Heart right ventricle (tissue), 16 donors: ENCODE results near the gene CHD1L. TPM values are rescaled to one million over a fixed set of nuclear protein-coding genes. Genes with fewer than 3 reads are reported as not detected.

Experiments used
- ATAC-seq, 8 donors: fragments of 200-7000 bp; cut with Tn5 transposase; one replicate each; pipeline ENCODE4 v1.9.1; 2020; ENCODE audit warnings: mild to moderate bottlenecking in 8 of 8, moderate library complexity in 8 of 8, moderate number of reproducible peaks in 1 of 8
- DNase-seq, 2 donors: peaks; one replicate each; pipeline ENCODE4 v3.0.0-alpha.2; 2020
- H3K27ac ChIP-seq, 10 donors: fragments of 200-600 bp; sonication (generic) in 2 of 10; one replicate each; pipeline versions ENCODE4 v1.5.0 to v1.8.0; 2020 to 2022; ENCODE audit warnings: mild to moderate bottlenecking in 3 of 10
- H3K27me3 ChIP-seq, 7 donors: fragments of 200-600 bp; one replicate each; pipeline ENCODE4 v1.8.0; 2021 to 2022; ENCODE audit warnings: mild to moderate bottlenecking in 2 of 7
- H3K36me3 ChIP-seq, 9 donors: fragments of 200-600 bp; sonication (generic) in 1 of 9; one replicate each; pipeline versions ENCODE4 v1.5.0 to v1.8.0; 2020 to 2022; ENCODE audit warnings: mild to moderate bottlenecking in 2 of 9
- H3K4me1 ChIP-seq, 9 donors: fragments of 200-600 bp; sonication (generic) in 1 of 9; one replicate each; pipeline versions ENCODE4 v1.5.0 to v1.8.0; 2020 to 2022; ENCODE audit warnings: mild to moderate bottlenecking in 4 of 9
- H3K4me3 ChIP-seq, 10 donors: fragments of 200-600 bp; sonication (generic) in 2 of 10; one replicate each; pipeline versions ENCODE4 v1.5.0 to v1.8.0; 2020 to 2022; ENCODE audit warnings: mild to moderate bottlenecking in 7 of 10, moderate library complexity in 2 of 10
- H3K9me3 ChIP-seq, 11 donors: fragments of 200-600 bp in 10 of 11; sonication (generic) in 2 of 11; one replicate each; pipeline versions ENCODE4 v1.5.0 to v1.8.0; 2013 to 2022; ENCODE audit warnings: mild to moderate bottlenecking in 2 of 11, control low read depth in 1 of 11, moderate library complexity in 1 of 11
- CTCF ChIP-seq, 9 donors: fragments of 200-600 bp; sonication (generic) in 2 of 9; IDR thresholded peaks; one replicate each; pipeline versions ENCODE4 v1.5.0 to v1.8.0; 2021 to 2022; ENCODE audit warnings: antibody characterized with exemption in 9 of 9, mild to moderate bottlenecking in 5 of 9, moderate library complexity in 1 of 9
- WGBS, 2 donors: extraction: QIAGEN DNeasy Blood & Tissue Kit; methylation state at CpG; one replicate each; pipeline ENCODE4 v1.1.7; 2013; ENCODE audit warnings: inconsistent platforms in 1 of 2; 5-methylcytosine and 5-hydroxymethylcytosine counted together
- intact Hi-C, 10 donors: fragments of 100-400 bp; cut with DNase I; formaldehyde crosslinking; loops; one replicate each; pipeline versions ENCODE4 v1.11.1 to v1.14.2; 2022
- polyA plus RNA-seq, 2 donors: library from polyadenylated mRNA; stranded (reverse); fragments of 200-250 nt; gene quantifications; one replicate each; pipeline ENCODE4 v1.2.3, GENCODE V29; 2013
- total RNA-seq, 10 donors: library from RNA; stranded (reverse); fragmentation: NEBNext Ultra II Directional in 3 of 10; extraction: Animal tissue kit (Norgen Biotek cat#: 25700) in 3 of 10; gene quantifications; one replicate each; pipeline versions ENCODE4 v1.2.1 to v1.2.4, GENCODE V29; 2021 to 2023
- donor health status: Arrhythmogenic right ventricular cardiomyopathy.
- donor health status: ischemic (EF 13 %, LVEDD 7.1; RV severe dilation, severe dysfunction).
- donor health status: healthy with polysubstance abuse.
- donor health status: DM: no; HTN: yes; CAD: no.
- donor health status: DM: no; HTN: no; CAD: no.
- donor health status: ischemic (EF 25% LVEDD 6.9; RV normal size, moderate dysfunction).
- donor health status: ischemic (EF 25% LVEDD 5.7; RV mildly dilated, moderate dysfunction).
- donor health status: healthy.
- donor health status: DM: yes; HTN: yes; CAD: no.
- donor health status: Ischemic cardiomyopathy.
- donor health status: ischemic (EF 35%, LVEDD 5.7; RV mildly dilated, moderate dysfunction).
- donor health status: nonischemic (EF 11% LVEDD 7.7; RV severe dilation, severe dysfunction).
- donor health status: DM: yes; HTN: yes; CAD: no.
- donor health status: PGD.
- donor health status: ischemic (EF 29% LVEDD 5.4; RV normal size, mild dysfunction).
- donor health status: nonischemic (EF 23%, LVEDD 6.1; RV moderate dilation, normal function).

Gene CHD1L
- total and polyA plus RNA-seq, 12 donors = 6.0 to 12.9 (median 7.9) TPM

- peaks cover 0 to 17% (median 0%) of the 10 kb centered on the region in 9 donors for H3K36me3 ChIP-seq
- ATAC-seq (no peak), DNase-seq (no peak)
- no peak for TF ChIP-seq CTCF (IDR thresholded peaks at IDR 0.05)
- no peak overlapping the region for H3K4me3 ChIP-seq
- H3K4me1 ChIP-seq = peaks cover 0 to 5% (median 0%) of the 10 kb centered on the region in 9 donors
- 68 to 72% methylated on average over 2 of the region's 2 CpGs for WGBS, 2 donors
- no peaks in the 10 kb centered on the region for H3K27me3 ChIP-seq
- H3K9me3 ChIP-seq = no peaks in the 10 kb centered on the region
- H3K27ac ChIP-seq = no peak overlapping the region
- intact Hi-C loops = no loop called here
These were observed 39.9 kb upstream of the CHD1L start for GRCh38 chr1:147202576-147202975.

GRCh38 chr1:147204080-147204479 is 38.4 kb upstream of the CHD1L start:
- ATAC-seq (no peak), DNase-seq (no peak)
- Histone ChIP-seq H3K27ac (no peak overlapping the region), H3K36me3 (peaks cover 0 to 27% (median 4%) of the 10 kb centered on the region in 9 donors), H3K4me1 (peaks cover 0 to 5% (median 0%) of the 10 kb centered on the region in 9 donors), H3K4me3 (no peak overlapping the region), H3K27me3 (no peaks in the 10 kb centered on the region), H3K9me3 (no peaks in the 10 kb centered on the region)
- TF ChIP-seq CTCF (IDR thresholded peaks at IDR 0.05) = no peak
- 87 to 93% methylated on average over 3 of the region's 3 CpGs for WGBS, 2 donors
- intact Hi-C loops = no loop called here

GRCh38 chr1:147207192-147207591 is 35.3 kb upstream of the CHD1L start:
- H3K4me1 ChIP-seq = peaks cover 0 to 5% (median 0%) of the 10 kb centered on the region in 9 donors
- peaks cover 0 to 34% (median 4%) of the 10 kb centered on the region in 9 donors for H3K36me3 ChIP-seq
- no peak overlapping the region for H3K27ac ChIP-seq
- TF ChIP-seq CTCF (IDR thresholded peaks at IDR 0.05) = no peak
- no peak for ATAC-seq
- no peaks in the 10 kb centered on the region for H3K9me3 ChIP-seq
- intact Hi-C loops = no loop called here
- no peak for DNase-seq
- H3K4me3 ChIP-seq = no peak overlapping the region
- WGBS, 2 donors = 81 to 91% methylated on average over 1 of the region's 1 CpG
- no peaks in the 10 kb centered on the region for H3K27me3 ChIP-seq

GRCh38 chr1:147208619-147209018 is 33.9 kb upstream of the CHD1L start:
- 96 to 98% methylated on average over 7 of the region's 7 CpGs for WGBS, 2 donors
- intact Hi-C loops = loop anchor here in 1 of 10 donors (2.0 kb wide), 1 partner anchor 30 kb away; no protein-coding TSS in a partner anchor
- no peak overlapping the region for H3K4me3 ChIP-seq
- H3K27ac ChIP-seq = no peak overlapping the region
- no peaks in the 10 kb centered on the region for H3K9me3 ChIP-seq
- no peak for TF ChIP-seq CTCF (IDR thresholded peaks at IDR 0.05)
- peaks cover 0 to 5% (median 0%) of the 10 kb centered on the region in 9 donors for H3K4me1 ChIP-seq
- H3K27me3 ChIP-seq = no peaks in the 10 kb centered on the region
- ATAC-seq (no peak), DNase-seq (no peak)
- peaks cover 0 to 45% (median 4%) of the 10 kb centered on the region in 9 donors for H3K36me3 ChIP-seq
